Measurements from ENCODE around the gene IL22.

- TF ChIP-seq POLR2AphosphoS5 (IDR thresholded peaks at IDR 0.05; ENCODE audit: low read depth, low read length), result no peak
- no peak for TF ChIP-seq POLR2A (IDR thresholded peaks at IDR 0.05; ENCODE audit: low read depth, low read length)
- no peak for TF ChIP-seq TAF1 (IDR thresholded peaks at IDR 0.05; ENCODE audit: borderline replicate concordance, low read depth, low read length)
These were observed 19.3 kb downstream of the IL22 start for GRCh38 chr12:68234140-68234539.

Measured in GM12892 (cell line).